Activated CD4-positive, alpha-beta T cell treated with anti-CD3 and anti-CD28 coated beads, Interleukin-2, amount 50 U/mL, for 4 hours (primary cell): ENCODE measurements around the gene PLCH2.
"Not testable (repeated sequence)": the region's sequence is repeated elsewhere in the genome, so short reads cannot be mapped to it uniquely, and the experiment has no call there.

Experiments
- DNase-seq, 2 experiments: peaks; one replicate each; pipeline ENCODE4 v3.0.0-alpha.2; 2020

The PLCH2 gene, protein sequence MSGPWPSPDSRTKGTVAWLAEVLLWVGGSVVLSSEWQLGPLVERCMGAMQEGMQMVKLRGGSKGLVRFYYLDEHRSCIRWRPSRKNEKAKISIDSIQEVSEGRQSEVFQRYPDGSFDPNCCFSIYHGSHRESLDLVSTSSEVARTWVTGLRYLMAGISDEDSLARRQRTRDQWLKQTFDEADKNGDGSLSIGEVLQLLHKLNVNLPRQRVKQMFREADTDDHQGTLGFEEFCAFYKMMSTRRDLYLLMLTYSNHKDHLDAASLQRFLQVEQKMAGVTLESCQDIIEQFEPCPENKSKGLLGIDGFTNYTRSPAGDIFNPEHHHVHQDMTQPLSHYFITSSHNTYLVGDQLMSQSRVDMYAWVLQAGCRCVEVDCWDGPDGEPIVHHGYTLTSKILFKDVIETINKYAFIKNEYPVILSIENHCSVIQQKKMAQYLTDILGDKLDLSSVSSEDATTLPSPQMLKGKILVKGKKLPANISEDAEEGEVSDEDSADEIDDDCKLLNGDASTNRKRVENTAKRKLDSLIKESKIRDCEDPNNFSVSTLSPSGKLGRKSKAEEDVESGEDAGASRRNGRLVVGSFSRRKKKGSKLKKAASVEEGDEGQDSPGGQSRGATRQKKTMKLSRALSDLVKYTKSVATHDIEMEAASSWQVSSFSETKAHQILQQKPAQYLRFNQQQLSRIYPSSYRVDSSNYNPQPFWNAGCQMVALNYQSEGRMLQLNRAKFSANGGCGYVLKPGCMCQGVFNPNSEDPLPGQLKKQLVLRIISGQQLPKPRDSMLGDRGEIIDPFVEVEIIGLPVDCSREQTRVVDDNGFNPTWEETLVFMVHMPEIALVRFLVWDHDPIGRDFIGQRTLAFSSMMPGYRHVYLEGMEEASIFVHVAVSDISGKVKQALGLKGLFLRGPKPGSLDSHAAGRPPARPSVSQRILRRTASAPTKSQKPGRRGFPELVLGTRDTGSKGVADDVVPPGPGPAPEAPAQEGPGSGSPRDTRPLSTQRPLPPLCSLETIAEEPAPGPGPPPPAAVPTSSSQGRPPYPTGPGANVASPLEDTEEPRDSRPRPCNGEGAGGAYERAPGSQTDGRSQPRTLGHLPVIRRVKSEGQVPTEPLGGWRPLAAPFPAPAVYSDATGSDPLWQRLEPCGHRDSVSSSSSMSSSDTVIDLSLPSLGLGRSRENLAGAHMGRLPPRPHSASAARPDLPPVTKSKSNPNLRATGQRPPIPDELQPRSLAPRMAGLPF (N-terminal part only)

DNA sequence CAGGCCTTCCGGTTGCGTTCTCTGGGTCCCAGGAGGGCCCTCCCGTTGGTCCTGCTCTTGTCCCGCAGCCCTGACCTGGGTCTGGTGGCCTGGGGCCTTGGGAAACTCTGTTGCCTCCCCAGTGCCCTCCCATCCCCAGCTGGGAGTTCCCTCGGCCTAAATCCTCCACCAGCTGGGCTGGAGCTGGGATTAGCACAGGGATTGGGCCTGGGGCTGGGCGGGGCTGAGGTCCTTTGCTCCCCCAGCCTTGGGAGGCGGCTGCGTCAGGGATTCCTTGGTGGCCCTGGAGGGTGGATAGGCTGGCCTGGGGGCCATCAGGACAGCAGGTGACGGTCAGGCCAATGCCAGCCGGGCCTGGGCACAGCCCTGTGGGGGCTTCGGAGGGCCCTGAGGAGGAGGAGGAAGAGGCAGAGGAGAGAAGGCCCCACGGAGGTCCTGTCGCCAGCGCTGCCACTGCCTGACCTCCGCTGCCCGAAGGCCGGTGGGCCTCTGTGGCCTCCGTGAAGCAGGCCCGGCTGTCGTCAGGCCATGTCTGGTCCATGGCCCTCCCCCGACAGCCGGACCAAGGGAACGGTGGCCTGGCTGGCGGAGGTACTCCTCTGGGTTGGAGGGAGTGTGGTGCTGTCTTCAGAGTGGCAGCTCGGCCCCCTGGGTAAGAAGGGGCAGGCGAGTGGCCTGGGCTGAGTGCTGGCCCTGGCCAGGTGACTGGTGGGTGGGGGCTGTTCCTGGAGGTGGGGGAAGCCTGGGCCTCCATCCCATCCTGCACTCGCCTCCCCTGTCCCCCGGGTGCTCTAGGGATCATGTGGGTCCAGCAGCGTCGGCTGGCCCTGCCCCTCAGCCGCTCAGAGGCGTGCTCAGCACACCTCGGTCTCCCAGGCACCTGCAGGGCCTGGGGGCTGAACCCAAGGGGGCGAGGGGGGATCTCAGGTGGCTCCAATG is at the start of gene PLCH2:
Gene PLCH2 (plus strand): TSS at position 229 of the 939 bp plus-strand sequence. CDS start 300 bp downstream, at position 529.
- no peak for DNase-seq

DNA sequence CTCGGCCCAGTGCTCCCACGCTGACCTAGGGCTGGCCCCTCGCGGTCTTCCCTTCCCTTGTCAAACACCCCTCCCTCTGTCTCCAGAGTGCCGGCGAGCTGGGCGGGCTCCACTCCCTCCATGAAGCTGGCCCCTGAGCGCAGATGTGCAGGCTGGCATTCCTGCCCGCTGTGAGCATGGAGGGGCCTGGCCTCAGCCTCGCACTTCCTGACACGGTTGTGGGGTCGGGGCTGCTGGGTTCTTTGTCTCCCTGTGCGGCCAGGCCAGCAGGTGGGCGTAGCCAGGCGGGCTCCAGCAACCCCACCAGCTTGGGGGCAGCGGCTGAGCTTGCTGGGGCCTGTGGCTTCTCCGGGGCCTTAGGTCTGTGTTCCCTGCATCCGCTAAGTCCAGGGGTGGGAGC is 49.5 kb upstream of the PLCH2 start:
- no peak for DNase-seq

- no peak for DNase-seq
Observed at GRCh38 chr1:2427051-2427450, 49.0 kb upstream of the PLCH2 start.

DNA sequence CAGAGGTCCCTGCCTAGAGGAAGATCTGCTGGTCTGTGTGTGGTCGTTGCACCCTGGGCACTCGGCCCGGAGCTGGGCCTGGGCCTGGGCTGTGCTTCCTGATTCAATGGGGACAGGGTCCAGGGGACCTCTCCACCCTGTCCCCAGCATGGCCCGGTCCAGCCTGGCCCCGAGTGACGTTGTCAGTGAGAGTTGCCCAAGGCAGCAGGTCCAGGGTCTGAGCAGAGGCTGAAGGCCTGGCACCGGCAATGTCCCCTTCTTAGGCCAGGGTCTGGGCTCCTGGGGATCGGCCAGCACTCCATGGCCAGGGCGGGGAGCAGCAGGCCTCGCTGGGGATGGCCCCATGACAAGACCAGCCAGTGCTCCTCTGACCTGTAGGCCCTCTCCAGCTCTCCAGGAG is 48.1 kb upstream of the PLCH2 start:
- no peak for DNase-seq

- DNase-seq, result no peak
Observed at GRCh38 chr1:2428490-2428889, 47.6 kb upstream of the PLCH2 start.

DNA sequence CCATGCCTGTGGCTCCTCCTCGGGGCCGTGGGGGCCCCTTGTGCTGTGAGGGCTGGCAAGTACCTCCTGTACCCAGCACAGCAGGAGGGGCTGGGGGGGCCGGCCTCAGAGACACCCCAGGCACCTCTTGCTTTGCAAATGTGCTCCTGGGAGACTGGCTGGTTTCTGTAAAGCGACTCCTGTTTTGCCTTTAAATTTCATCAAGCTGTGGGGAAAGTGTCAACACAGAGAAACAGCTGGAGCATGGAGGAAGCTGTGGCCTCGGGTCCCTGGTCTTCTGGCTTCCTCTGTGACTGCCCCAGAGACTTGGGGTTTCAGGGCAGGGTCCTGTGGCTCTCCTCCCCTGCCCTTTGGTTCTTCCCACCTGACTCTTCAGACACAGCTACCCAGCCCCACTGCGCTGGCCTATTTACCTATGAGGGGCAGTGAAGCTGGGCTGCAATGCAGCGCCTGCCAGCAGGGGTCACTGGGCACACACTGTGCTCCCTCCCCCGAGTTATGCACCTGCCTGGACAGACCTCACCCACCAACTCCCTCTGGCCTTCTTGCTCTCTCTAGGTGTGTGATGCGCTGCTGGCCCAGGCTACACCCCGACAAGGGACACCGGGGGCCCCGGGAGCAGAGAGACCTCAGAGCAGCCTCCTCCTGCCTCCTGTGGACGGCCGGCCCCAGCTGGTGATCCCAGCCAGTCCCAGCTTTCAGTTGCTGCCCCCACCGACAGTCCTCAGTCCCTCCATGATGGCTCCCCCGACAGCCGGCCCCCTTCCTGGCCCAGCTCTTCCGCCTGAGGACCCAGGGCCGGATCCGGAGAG is 46.1 kb upstream of the PLCH2 start:
- no peak for DNase-seq

DNA sequence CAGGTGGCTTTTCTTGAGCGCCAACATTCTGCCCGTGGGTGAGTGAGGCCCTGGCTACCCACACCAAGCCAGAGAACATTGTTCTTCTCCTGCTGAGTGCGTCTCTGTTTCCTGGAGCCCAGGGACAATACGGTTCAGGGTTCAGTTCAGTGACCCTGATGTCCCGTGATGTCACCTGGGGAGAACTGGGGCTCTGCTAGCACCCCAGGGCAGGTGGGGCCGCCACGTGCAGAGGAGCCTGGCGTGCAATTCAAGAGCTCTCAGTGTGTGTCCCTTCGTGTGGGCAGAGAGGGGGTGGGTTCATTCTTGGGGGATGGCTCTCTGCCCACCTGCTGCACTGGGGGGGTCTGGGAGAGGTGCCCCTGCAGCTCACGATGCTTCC is 45.5 kb upstream of the PLCH2 start:
- no peak for DNase-seq

GRCh38 chr1:2431103-2431502 is 45.0 kb upstream of the PLCH2 start:
- no peak for DNase-seq

- no peak for DNase-seq
Observed at GRCh38 chr1:2431518-2431917, 44.6 kb upstream of the PLCH2 start.

- no peak for DNase-seq
Observed at GRCh38 chr1:2432441-2432844, 43.6 kb upstream of the PLCH2 start.

DNA sequence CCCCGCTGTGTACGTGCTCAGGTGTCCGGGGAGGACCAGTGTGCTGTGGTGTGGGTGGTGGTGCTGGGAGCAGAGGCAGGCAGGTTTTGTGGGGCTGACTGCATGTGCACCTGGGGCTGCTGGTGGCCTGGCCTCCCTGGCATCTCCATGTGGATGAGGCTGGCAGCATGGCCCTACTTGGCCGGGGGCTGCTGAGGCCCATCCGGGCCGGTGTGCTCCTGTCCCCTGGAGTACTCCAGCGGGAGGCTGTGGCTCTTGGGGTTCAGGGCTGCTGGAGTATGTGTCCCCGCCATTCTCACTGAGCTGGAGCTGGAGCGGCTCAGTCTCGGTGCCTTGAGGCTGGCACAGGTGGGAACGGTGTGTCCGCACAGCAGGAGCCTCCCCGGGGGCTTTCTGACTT is 42.9 kb upstream of the PLCH2 start:
- DNase-seq, result no peak

- no peak for DNase-seq
Observed at GRCh38 chr1:2433936-2434655, 42.0 kb upstream of the PLCH2 start.

- no peak for DNase-seq
Observed at GRCh38 chr1:2435091-2435490, 41.0 kb upstream of the PLCH2 start.

GRCh38 chr1:2435746-2436355 is 40.2 kb upstream of the PLCH2 start:
- DNase-seq, result no peak

DNA sequence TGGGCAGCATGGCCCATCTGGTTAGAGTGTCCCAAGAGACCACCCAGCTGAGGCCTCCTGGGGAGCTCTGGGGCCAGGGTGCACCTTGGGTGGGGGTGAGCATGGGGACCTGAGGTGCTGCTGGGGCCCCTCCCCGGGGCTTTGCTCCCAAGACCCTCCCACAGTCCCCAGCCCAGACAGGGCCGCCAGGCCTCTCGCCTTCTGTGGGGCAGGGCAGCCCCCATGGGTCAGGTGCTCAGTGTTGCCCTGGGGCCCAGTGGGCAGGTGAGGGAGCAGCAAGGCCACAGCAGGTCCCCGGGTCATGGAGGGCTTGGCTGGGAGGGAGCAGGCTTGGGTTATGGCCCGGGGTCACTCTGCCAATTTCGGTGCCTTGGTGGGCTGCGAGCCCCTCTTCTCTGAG is 39.2 kb upstream of the PLCH2 start:
- no peak for DNase-seq

DNA sequence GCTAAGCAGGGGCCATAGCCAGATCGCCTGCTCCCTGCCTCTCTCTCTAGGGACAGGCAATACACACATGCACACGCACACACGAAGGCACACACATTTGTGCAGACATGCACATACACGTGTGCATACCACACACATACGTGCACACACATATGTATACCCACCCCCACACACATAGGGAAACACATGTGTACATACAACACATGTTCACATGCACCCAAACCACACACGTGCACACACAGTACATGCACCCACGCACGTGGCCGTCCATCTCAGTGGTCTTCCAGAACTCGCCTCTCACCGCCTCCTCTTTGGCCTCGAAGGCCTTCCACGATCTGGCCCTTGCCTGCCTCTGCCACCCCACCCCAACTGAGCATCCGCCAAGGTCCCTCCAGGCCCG is 38.5 kb upstream of the PLCH2 start:
- DNase-seq, result no peak

DNA sequence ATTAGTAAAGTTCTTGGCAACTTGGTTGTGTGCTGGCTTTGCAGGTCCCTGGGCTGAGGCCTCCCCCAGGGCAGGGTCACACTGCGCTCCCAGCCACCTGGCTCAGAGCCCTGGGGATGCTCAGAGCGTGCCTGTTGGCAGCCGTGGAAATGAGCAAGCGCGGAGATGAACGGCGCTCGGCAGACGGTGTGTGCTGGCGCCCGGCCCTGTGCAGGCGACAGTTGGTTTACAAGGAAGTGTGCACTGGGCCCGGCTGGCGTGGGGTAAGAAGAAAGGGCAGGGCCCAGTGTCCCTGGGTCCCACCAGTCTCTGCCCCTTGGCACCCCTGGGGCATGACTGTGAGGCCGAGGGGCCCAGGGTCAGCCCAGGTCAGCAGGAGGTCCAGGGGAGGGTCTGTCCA is 38.1 kb upstream of the PLCH2 start:
- DNase-seq, result no peak

DNA sequence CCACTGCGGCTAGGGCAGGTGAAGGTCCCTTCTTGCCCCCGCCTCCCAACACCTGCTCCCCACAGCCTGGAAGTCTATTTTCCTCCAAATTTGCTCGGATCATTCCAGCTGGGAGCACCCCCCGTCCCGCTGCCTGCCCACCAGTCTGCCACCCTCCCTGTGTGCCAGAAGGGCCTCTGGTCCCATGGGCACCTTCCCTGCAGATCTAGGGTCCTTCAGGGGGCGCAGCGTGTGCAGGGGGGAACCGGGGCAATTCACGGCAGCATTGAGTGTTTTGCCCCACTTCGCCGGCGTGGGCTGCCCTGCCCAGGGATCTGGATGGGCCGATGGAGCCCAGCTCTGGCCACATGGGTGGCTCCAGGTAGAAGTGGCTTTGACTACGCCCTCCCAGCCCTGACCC is 37.4 kb upstream of the PLCH2 start:
- no peak for DNase-seq

DNA sequence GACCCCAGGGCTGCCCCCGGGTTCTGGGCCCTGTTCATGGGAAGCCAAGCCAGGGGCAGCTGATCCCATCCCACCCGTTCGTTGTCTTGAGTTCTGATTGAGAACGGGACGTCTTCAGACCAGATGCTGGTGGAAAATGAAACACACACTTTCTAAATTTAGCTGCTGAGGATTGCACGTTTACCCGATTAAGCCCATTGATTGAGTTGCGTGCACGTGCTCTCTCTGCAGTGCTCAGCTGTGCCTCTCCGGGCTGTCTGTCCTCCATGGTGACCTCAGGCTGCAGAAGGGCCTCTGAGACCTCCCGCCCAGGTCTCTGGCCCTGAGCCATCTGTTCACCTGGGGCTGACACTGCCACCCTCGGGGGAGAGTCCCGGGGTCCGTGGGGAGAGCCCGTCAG is 36.7 kb upstream of the PLCH2 start:
- no peak for DNase-seq

DNA sequence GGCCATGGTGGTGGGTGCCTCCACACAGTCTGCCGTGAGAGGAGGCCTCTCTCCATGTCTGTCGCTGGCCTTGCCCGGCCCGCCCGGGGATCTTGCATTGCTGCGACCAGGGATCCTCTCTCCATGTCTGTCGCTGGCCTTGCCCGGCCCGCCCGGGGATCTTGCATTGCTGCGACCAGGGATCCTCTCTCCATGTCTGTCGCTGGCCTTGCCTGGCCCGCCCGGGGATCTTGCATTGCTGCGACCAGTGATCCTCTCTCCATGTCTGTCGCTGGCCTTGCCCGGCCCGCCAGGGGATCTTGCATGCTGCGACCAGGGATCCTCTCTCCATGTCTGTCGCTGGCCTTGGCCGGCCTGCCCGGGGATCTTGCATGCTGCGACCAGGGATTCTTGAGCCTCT is 35.7 kb upstream of the PLCH2 start:
- not testable (repeated sequence) for DNase-seq
